NCI-H2107 treated with DMSO at 0.1 percent for 48 hours (cell line): ENCODE results near the gene SND1.
"Not testable (repeated sequence)": the region's sequence is repeated elsewhere in the genome, so short reads cannot be mapped to it uniquely, and the experiment has no call there.

Experiments
- DNase-seq: peaks from one replicate; lab custom pipeline; 2025; ENCODE audit not compliant: unreplicated experiment; lab: John Stamatoyannopoulos, UW

SND1 gene

DNA sequence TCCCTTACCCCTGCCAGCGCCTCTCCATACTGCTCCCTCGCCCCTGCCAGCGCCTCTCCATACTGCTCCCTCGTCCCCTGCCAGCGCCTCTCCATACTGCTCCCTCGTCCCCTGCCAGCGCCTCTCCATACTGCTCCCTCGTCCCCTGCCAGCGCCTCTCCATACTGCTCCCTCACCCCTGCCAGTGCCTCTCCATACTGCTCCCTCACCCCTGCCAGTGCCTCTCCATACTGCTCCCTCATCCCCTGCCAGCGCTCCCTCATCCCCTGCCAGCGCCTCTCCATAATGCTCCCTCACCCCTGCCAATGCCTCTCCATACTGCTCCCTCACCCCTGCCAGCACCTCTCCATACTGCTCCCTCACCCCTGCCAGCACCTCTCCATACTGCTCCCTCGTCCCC is 455.5 kb downstream of the SND1 start:
- not testable (repeated sequence) for DNase-seq

DNA sequence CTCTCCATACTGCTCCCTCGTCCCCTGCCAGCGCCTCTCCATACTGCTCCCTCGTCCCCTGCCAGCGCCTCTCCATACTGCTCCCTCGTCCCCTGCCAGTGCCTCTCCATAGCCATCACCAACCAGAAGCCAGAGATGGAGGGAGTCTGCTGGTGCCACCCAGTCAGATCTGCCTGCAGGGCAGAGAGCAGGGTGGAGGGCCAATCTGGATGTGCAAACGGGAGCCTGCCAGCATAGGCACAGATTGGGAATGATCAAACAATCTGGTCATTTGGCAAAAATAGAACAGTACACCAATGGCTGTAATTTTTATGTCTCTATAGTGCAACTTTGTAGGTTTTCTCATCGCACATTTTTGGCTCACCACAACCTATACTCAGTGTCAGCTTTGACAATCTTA is 456.1 kb downstream of the SND1 start:
- DNase-seq, result no peak

DNA sequence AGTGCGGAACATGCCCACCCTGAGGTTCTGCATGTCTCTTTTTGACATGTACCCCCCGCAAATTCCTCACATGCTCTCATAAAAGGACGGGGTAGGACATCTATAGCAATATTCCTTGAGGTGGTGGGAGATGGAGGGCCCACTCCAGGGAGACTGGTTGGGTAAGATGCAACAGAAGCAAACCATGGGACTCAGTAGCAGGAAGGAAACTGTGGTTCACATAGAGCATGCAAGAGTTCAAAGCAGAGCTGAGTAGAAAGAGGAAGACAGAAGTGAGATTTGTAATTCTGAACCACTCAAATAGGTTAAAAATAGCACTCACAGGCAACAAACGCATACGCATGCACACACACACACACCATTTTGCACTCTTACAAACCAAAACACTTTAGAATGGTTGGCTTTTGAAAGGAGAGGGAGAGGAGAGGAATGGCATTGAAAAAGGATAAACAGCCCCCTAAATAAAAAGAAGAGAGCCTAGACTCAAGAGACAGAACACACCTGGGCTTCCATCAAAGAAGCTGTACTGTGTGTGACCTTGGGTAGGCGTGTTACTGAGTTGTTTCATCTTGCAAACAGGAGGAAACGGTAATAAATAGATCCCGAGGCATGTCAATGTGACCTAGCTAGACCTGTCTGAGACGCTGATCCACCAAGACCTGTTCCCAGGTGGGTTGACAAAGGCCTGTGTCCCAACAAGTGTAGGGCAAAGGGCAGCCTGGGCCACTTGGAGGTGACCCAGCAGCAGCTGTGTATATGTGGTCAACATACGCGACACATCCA is 456.8 kb downstream of the SND1 start:
- DNase-seq, result no peak

DNA sequence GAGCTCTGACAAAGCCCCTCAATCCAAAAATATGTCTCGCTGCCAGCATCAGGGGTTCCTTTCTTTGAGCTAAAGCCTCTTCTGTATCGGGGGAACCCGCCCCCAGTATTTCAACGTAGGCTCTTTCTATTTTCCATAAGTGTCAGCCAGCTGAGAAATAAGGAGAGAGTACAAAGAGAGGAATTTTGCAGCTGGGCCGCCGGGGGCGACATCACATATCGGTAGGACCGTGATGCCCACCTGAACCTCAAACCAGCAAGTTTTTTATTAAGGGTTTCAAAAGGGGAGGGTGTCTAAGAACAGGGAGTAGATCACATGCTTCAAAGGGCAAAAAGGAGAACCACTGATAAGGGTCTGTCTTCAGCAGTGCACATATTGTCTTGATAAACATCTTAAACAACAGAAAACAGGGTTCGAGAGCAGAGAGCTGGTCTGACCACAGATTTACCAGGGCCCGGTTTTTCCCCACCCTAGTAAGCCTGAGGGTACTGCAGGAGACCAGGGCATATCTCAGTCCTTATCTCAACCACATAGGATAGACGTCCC is 457.5 kb downstream of the SND1 start:
- not testable (repeated sequence) for DNase-seq

DNA sequence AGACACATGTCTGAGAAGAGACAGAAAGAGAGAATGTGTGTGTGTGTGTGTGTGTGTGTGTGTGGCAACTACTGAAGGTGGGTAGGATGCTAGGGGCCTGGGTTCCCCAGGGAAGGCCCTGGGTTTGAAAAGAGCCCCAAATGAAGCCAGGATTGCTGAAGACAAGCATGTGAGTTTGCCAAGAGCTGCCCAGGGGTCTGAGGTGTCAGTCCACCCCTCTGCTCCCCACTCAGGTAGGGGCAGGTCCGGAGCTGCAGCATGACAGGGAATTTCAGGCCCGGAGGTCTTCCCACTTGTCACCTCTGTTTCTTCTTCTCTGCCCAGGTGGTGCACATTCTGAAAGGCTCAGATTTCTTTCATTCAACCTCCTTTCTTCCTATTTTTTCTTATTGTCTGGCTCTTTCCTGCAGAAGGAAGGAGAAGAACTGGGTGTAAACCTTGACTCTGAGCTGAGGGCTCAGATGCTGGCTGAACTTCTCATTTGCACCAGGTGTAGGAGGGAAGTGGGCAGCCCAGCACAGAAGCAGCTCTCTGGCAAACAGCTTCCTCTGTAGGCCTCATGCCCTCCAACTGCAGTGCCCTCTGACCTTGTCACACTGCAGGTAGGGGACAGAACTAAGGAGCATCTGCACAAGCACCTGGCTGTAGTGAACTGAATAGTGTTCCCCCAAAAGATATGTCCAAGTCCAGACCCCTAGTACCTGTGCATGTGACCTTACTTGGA is 458.8 kb downstream of the SND1 start:
- DNase-seq, result no peak

DNA sequence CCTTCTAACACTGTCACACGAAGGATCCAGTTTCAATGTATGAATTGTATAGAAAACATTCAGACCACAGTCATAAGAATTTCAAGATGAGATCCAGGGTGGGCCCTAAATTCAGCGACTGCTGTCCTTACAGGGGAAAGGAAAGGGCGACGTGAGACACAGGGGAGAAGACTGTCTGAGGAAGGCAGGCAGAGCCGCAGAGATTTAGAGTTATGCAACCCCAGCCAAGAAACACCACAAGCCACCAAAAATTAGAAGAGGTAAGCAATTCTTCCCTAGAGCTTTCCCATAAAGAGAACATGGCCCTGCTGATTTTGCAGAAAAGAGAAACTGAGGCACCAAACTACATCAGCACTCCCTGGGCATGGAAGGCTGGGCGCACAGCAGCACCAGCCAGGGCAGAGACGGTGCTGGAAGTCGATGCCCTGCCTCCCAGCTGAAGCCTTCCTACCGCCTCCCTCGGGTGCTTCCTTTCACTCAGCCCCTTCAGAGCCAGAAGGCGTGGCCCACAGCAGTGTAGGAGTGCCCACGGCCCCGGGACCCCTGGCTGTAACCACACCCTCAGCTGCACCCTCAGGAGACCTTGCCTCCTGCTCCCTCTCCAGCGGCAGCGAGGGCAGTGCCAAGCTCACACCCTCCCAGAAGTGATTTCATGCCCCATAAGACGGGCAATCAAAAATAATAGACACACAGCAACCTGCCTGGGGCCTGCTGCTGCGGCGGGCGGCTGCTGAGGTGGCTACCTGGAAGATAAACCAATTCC is 460.2 kb downstream of the SND1 start:
- no peak for DNase-seq

DNA sequence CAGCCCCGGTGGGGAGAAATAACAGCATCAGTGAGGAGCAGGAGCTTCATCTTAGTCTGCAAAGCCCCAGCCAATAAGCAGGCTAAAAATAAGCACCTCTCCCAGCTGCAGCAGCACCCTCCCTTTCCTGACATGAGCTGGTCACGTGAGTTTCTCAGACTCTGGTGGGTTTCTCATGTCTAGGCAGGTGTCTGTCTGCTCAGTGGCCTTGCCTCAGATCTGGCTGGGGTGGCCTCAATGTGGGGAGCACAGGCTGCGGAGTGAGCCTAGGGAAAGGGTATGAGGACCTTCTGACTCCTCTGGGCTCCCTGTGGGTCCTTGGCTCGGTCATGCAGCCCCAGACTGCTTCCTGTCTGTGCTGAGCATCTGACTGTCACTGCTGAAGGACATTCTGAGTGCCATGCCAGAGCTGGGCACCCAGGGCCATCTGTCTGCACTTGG is 460.8 kb downstream of the SND1 start:
- no peak for DNase-seq

DNA sequence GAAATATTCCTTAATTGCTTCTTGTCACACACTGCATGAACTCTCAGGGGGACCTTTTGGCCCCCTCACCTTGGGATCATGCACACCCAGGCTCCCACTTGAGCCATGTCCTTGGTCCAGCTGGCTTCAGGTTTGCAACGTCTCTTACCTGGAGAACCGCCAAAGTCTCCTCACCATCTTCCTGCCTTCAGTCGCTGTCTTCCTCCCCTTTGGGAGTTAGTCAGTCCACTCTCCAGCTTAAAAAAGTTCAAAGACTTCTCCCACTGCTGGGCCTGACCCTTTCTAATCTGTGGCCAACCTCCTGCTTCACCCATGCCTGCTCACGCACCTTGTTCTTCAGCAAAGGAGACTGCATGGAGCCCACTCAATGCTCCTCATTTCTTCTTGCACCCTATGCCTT is 461.8 kb downstream of the SND1 start:
- DNase-seq, result no peak

DNA sequence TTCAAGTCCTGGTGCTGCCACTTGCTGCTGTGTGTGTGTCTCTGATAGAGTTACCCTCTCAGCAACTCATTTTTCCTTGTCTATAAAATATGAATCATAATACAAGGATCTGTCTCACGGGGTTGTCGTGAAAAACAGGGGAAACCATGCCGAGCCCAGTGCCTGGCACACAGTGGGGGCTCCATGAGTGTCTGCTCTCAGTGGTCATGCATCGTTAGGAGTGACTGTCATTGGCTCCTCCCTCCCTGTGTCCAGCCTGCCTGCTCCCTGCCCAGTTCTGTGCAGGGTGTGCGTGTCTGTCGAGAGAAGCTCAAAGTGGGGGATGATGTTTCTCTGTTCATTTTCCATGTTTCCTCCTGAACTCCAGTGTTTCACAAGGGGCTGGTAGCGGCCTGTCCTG is 462.8 kb downstream of the SND1 start:
- no peak for DNase-seq

DNA sequence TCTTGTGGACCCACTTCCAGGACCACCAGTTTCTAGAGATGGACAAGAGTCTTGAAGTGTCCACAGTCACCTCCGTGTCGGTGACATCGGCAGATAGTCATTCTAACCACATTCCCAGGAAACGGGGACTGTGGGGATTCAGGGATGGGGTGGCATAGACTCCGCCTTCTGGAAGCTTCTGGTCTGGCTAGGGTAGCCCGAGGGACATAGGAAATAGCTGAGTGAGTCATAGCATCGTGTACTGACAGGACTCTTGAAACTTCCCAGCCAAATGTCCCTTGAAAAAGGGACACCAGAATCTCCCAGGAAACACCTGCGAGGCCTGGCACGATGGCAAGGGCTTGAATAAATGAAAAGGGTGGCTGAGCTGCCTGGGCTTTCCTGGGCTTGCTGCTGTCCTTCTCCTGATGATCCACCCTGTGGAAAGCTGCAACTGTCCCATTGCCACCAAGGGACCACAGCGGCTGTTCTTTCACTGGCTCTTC is 463.4 kb downstream of the SND1 start:
- DNase-seq, result no peak

DNA sequence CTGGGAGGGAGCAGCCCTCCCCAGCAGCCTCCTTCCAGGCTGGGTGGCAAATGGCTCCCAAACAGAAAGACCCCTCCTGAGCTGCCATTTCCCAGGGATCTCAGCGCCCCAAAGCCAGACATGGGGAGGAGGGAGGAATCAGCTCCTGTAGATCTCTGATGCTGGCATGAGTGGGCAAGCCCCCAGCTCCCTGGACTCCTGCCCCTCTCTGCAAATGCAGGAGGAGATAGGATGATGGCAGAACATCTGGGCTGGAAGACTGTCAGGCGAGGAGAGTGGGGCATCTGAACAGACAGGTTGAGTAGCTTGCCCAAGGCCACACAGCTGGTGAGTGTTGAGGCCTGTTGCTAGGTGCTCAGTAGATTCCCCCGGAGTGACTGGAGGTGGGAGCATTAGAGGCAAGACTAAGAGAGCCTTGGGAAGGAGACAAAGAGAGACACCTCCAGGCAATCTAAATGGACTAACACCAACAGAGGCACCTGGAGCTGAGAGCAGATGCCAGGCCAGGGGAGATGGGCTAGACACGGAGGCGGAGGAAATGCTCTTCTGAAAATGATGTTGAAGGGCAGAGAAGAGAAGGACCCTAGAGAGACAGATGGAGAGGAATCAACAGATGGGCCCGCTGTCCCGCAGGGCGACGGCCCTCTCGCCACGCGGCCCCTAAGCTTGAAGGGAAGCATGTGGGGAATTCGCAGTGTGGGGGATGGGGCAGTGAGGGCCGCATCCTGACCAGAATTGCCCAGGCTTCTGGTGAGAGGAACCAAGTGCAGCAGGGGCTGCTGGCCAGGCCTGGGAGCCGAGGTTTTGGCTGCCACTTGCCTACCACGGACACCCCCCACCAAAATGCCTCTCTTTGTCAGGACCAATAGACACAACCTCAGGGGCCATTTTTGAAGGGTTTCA is 464.1 kb downstream of the SND1 start:
- DNase-seq, result no peak

DNA sequence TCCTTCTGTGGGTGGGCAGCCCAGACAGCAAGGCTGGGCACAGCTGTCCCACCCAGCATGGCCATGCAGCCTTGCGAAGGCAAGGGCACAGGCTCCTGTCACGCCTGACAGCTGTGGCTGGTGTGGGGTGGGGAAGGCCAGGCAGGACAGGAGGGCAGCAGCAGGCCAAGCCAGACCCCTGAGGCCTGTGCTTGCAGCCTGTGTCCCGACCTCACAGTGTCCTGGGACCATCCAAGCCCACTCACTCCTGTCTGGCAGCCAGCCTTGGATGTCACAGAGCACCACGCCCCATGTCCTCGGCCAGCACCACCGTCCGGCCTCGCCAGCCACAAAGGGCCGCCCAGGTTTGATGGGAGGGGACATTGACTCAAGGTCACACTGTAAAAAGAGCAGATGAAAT is 464.7 kb downstream of the SND1 start:
- DNase-seq, result no peak

DNA sequence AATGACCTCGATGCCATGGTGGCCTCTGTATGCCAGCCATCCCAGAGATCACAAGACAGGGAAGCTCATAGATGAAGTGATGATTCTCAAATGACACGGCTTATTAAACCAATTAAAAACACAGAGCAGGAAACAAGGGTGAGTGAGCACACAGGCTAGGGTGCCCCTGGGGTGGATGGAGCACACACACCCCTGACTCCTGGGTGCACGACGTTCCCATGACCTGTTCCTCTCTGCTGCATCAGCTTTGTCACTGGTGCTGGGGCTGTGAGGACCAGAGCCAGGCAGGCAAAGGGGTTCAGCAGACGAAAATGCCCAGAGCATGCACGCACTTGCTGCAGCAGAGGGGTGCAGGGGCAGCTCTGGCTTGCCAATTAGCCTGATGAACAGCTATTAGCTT is 465.7 kb downstream of the SND1 start:
- DNase-seq, result no peak

DNA sequence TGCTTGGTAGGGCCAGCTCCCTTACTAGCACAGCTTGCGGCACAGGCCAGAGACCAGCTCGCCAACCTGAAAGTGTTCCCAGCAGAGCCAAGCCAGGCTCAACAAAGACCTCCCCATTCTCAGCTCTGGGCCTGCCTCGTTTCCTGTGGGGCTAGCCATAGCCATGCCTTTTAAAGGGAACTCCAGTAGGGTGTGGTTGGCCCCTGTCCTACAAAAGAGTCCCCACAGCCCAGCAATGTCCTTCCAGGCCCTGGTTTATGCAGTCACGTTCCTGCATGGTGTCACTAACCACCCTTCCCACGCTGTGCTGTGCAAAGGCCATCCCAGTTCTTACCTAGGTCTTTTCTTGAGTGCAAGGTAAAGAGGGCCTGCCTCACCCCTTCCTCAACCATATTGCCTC is 467.0 kb downstream of the SND1 start:
- no peak for DNase-seq

DNA sequence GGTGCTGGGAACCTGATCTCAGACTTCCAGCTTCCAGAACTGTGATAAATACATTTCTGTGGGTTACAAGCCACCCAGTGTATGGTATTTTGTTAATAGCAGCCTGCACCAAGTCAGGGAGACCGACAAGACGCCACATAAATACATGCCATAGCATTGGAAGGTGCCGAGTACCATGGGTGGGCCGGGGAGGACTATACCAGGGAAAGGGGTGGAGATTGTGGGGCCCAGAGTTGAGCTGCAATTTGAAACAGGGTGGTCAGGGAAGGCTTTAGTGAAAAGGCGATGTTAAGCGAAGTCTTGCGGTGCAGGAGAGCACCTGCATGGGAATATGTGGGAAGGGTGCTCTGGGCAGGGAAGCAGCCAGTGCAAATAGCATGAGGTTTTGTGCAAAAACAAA is 468.1 kb downstream of the SND1 start:
- no peak for DNase-seq

DNA sequence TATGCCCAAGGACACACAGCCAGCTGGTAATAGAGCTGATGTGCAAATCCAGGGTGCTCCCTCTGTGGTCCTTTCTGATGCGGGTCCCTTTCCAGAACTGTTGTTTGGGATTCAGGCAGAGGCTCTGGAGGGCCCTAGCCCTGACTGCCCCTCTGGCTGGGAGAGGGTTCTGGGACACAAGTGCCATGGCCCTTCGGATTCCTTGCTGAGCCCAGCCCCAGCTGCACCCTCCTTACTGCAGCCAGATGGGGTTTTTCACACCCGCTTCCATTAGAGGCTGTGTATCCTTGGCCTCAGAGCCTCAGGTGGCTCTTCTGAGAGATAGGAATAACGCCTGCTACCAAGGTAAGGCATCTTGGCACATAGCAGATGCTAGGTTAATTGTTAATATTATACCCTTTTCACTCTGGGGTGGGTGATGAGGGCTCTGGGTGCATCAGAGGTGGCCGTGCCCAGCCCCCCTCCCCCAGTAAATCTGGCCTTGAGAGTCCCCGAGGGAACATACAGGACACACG is 469.0 kb downstream of the SND1 start:
- DNase-seq, result no peak

DNA sequence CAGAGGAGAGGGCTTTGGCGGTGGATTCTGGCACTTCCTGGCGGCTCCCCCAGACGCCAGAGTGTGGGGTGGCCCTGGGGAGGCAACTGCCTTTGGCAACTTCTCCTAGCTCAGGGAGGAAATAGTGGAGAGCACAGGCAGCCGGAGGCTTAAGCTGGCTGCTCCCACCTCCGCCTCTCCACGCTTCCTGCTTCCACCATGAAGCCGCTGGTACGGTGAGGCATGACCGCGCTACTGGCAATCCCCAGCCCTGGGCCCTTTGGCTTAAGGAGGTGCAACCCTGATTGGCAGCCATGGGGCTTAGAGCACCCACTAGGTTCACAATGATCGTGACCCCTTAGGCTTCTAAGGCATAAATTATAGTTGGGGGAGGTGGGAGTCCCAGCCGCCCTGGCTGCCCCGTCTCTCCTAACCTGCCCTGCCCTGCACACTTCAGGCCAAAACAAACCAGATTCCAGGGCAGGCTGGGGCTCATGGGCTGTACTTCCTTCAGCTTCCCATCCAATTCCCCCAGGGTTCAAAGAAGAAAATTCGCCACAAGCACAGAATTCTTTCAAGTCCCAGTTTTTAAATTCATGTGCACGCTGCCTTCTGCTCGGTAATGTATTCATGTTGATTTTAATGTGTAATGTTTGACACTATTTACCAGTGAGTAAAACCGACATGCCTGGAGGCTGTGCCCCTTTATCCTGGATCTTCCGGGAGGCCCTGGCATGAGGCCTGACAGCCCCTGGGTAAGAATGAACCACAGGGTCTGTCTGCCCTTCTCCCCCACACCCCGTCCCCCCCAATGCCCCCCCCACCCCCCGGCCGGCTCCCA is 469.9 kb downstream of the SND1 start:
- no peak for DNase-seq

DNA sequence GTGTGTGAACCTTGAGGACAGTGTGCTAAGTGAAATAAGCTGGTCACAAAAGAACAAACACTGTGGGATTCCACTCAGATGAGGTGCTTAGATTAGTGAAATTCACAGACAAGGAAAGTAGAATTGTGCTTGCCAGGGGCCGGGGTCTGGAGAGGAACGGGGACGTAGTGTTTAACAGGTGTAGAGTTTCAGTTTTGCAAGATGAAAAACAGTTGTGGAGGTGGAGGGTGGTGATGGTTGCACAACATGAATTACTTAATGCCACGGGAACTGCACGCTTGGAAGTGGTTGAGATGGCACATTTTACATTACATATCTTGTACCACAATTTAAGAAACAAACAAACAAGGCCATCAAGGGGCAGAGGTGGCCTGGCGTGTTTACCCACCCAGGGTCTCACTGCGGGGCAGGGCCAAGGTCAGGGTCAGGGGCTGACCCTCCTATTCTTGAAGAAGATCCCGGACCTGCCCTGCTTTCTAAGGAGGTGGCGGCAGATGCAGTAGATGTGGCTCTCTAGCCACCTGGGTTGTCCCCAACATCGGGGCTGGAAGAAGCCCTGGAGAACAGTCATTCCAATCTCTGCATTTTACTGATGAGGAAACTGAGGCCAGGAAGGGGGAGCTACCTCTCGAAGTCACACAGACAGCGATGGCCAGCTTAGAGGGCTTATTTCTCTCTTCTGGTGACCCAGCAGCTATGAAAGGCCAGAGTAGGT is 470.7 kb downstream of the SND1 start:
- no peak for DNase-seq
